Subcutaneous adipose tissue (tissue), 4 donors: ENCODE data around the gene LRRTM3. TPM values are rescaled to one million over a fixed set of nuclear protein-coding genes. Genes with fewer than 3 reads are reported as not detected.

ENCODE experiments used
- total RNA-seq, 4 donors: library from RNA; depleted of rRNA; stranded (reverse); fragments of >200 nt; gene quantifications; one replicate each; pipeline ENCODE4 v1.1.0, GENCODE V29; 2016
- TF ChIP-seq, protein P1 (sequence below): fragments of 450-650 bp; IDR thresholded peaks from one replicate; pipeline ENCODE4 v1.5.1; 2016; ENCODE audit warnings: low read depth, mild to moderate bottlenecking, control low read depth, antibody characterized with exemption, moderate library complexity

The LRRTM3 gene
- total RNA-seq, 4 donors from 2014 or later: not detected

GRCh38 chr10:67017218-67017617 lies 91.4 kb downstream of the LRRTM3 start:
- TF ChIP-seq, protein P1, sequence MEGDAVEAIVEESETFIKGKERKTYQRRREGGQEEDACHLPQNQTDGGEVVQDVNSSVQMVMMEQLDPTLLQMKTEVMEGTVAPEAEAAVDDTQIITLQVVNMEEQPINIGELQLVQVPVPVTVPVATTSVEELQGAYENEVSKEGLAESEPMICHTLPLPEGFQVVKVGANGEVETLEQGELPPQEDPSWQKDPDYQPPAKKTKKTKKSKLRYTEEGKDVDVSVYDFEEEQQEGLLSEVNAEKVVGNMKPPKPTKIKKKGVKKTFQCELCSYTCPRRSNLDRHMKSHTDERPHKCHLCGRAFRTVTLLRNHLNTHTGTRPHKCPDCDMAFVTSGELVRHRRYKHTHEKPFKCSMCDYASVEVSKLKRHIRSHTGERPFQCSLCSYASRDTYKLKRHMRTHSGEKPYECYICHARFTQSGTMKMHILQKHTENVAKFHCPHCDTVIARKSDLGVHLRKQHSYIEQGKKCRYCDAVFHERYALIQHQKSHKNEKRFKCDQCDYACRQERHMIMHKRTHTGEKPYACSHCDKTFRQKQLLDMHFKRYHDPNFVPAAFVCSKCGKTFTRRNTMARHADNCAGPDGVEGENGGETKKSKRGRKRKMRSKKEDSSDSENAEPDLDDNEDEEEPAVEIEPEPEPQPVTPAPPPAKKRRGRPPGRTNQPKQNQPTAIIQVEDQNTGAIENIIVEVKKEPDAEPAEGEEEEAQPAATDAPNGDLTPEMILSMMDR: no peak

- TF ChIP-seq, protein P1: no peak
These were observed 96.3 kb downstream of the LRRTM3 start for GRCh38 chr10:67022099-67022498.

GRCh38 chr10:67033878-67034277 lies 108.0 kb downstream of the LRRTM3 start:
- TF ChIP-seq, protein P1: no peak

GRCh38 chr10:67036808-67037207 lies 111.0 kb downstream of the LRRTM3 start:
- TF ChIP-seq, protein P1: no peak

- TF ChIP-seq, protein P1: no peak
These were observed 117.2 kb downstream of the LRRTM3 start for GRCh38 chr10:67043041-67043440.

DNA sequence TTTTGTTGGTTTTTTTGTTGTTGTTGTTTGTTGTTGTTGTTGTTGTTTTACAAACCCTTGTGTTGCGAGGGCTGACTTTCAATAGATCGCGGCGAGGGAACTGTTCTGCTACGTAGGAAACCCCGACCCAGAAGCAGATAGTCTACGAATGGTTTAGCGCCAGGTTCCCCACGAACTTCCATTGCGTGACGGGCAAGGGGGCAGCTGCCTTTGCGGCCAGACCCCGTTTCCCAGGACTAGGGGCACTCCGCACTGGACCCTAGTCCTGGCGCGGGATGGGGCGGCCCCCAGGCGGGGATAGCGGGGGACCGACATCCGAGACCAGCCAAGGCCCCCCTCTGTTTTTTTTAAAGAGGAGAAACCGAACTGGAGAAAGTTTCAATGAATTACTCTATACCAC lies 119.6 kb downstream of the LRRTM3 start:
- TF ChIP-seq, protein P1: no peak

DNA sequence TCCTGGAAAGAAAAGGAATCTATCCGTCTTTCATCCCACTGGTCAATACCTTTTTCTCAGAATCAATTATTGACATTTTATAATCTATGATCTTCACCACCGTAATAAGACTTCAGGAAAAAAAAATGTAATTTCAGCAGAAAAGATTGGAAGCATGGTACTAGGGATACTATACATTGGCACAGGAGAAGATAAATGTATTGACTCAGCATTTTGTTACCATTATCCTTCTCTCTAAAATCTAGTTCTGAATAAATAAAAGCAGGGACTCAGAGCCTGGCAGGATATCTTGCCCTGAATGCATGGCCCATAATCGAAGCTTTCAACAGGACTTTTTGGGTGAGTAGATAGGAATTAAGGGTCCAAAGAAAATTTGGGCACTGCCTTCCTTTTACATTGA lies 120.7 kb downstream of the LRRTM3 start:
- TF ChIP-seq, protein P1: no peak
